ENCODE data around the gene KCTD8.

Gene KCTD8

GRCh38 chr4:44279469-44279868 is 169.1 kb downstream of the KCTD8 start:
- Histone ChIP-seq H3K79me1 (replicated peaks; ENCODE audit: low read length, poor library complexity, severe bottlenecking) (no peaks in the 10 kb centered on the region), H4K91ac (ENCODE audit: low read length) (no peak overlapping the region), H2AK5ac (ENCODE audit: low read length, severe bottlenecking) (no peak overlapping the region), H3K9me3 (ENCODE audit: control insufficient read depth, low read length) (no peaks in the 10 kb centered on the region), H3K23ac (ENCODE audit: low read length in 2 of 2) (no peak overlapping the region), H3K36me3 (ENCODE audit: control insufficient read depth in 1 of 2, insufficient read depth in 2 of 2, low read depth in 1 of 2, low read length in 2 of 2) (no peaks in the 10 kb centered on the region), H3K4me2 (ENCODE audit: low read length, poor library complexity, severe bottlenecking) (no peak overlapping the region), H3K14ac (ENCODE audit: low read length in 2 of 2) (no peak overlapping the region), H2BK15ac (ENCODE audit: low read depth, poor library complexity, severe bottlenecking) (no peak overlapping the region), H3K18ac (ENCODE audit: low read depth in 1 of 2, low read length in 2 of 2) (no peak overlapping the region), H2BK5ac (ENCODE audit: low read depth, low read length, poor library complexity, severe bottlenecking) (no peak overlapping the region), H3K27ac (ENCODE audit: low read length, poor library complexity, severe bottlenecking) (no peak overlapping the region), H3K4ac (ENCODE audit: low read depth in 1 of 2, low read length in 2 of 2) (no peak overlapping the region), H3K27me3 (ENCODE audit: control insufficient read depth in 1 of 2, insufficient read depth in 1 of 2, low read length in 2 of 2) (no peaks in the 10 kb centered on the region), H4K8ac (ENCODE audit: low read length) (no peak overlapping the region), H2BK12ac (ENCODE audit: low read length in 2 of 2) (no peak overlapping the region), H3K9ac (ENCODE audit: low read length) (no peak overlapping the region), H2AFZ (ENCODE audit: low read depth, low read length) (no peak overlapping the region), H2BK120ac (ENCODE audit: low read depth, low read length) (no peak overlapping the region), H3K4me3 (ENCODE audit: insufficient read depth in 1 of 2, low read depth in 1 of 2, low read length in 2 of 2) (no peak overlapping the region), H3K4me1 (ENCODE audit: control insufficient read depth, insufficient read depth, low read depth, low read length) (no peaks in the 10 kb centered on the region)
- WGBS: 50% methylated on average over 1 of the region's 1 CpG
- DNase-seq: no peak

DNA sequence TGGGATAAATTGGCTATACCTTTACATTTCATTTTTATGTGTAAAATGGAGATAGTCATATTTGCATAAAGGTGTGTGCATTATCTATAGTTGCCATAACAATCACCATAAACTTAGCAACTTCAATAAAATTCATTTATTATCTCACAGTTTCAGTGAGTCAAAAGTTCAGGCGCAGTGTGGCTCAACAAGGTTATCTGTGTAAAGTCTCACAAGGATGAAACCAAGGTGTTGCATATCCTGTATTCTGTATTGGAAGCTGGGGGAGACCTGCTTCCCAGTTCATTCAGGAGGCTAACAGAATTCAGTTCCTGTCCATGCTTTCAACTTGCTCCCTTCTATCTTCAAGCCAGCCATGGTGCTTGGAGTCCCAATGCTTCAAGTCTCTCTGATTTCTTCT is 169.5 kb downstream of the KCTD8 start:
- no peak for DNase-seq
- WGBS: 81% methylated on average over 1 of the region's 1 CpG
- no peak overlapping the region for H3K9ac ChIP-seq (ENCODE audit: low read length)
- no peak overlapping the region for H3K4me2 ChIP-seq (ENCODE audit: low read length, poor library complexity, severe bottlenecking)
- H3K79me1 ChIP-seq (replicated peaks; ENCODE audit: low read length, poor library complexity, severe bottlenecking): no peaks in the 10 kb centered on the region
- H2BK12ac ChIP-seq (ENCODE audit: low read length in 2 of 2): no peak overlapping the region
- H2BK120ac ChIP-seq (ENCODE audit: low read depth, low read length): no peak overlapping the region
- no peak overlapping the region for H3K4me3 ChIP-seq (ENCODE audit: insufficient read depth in 1 of 2, low read depth in 1 of 2, low read length in 2 of 2)
- H3K27me3 ChIP-seq (ENCODE audit: control insufficient read depth in 1 of 2, insufficient read depth in 1 of 2, low read length in 2 of 2): no peaks in the 10 kb centered on the region
- H3K36me3 ChIP-seq (ENCODE audit: control insufficient read depth in 1 of 2, insufficient read depth in 2 of 2, low read depth in 1 of 2, low read length in 2 of 2): no peaks in the 10 kb centered on the region
- no peak overlapping the region for H2BK15ac ChIP-seq (ENCODE audit: low read depth, poor library complexity, severe bottlenecking)
- no peak overlapping the region for H2AFZ ChIP-seq (ENCODE audit: low read depth, low read length)
- H2AK5ac ChIP-seq (ENCODE audit: low read length, severe bottlenecking): no peak overlapping the region
- no peak overlapping the region for H3K4ac ChIP-seq (ENCODE audit: low read depth in 1 of 2, low read length in 2 of 2)
- H3K14ac ChIP-seq (ENCODE audit: low read length in 2 of 2): no peak overlapping the region
- no peaks in the 10 kb centered on the region for H3K4me1 ChIP-seq (ENCODE audit: control insufficient read depth, insufficient read depth, low read depth, low read length)
- no peak overlapping the region for H3K23ac ChIP-seq (ENCODE audit: low read length in 2 of 2)
- no peak overlapping the region for H4K91ac ChIP-seq (ENCODE audit: low read length)
- no peak overlapping the region for H3K27ac ChIP-seq (ENCODE audit: low read length, poor library complexity, severe bottlenecking)
- H4K8ac ChIP-seq (ENCODE audit: low read length): no peak overlapping the region
- H3K18ac ChIP-seq (ENCODE audit: low read depth in 1 of 2, low read length in 2 of 2): no peak overlapping the region
- H3K9me3 ChIP-seq (ENCODE audit: control insufficient read depth, low read length): no peaks in the 10 kb centered on the region
- no peak overlapping the region for H2BK5ac ChIP-seq (ENCODE audit: low read depth, low read length, poor library complexity, severe bottlenecking)

GRCh38 chr4:44257461-44257860 is 191.1 kb downstream of the KCTD8 start:
- no peaks in the 10 kb centered on the region for H3K4me1 ChIP-seq (ENCODE audit: control insufficient read depth, insufficient read depth, low read depth, low read length)
- H3K36me3 ChIP-seq (ENCODE audit: control insufficient read depth in 1 of 2, insufficient read depth in 2 of 2, low read depth in 1 of 2, low read length in 2 of 2): no peaks in the 10 kb centered on the region
- H4K8ac ChIP-seq (ENCODE audit: low read length): no peak overlapping the region
- 60% methylated on average over 1 of the region's 2 CpGs for WGBS
- H2BK15ac ChIP-seq (ENCODE audit: low read depth, poor library complexity, severe bottlenecking): no peak overlapping the region
- no peak overlapping the region for H2BK5ac ChIP-seq (ENCODE audit: low read depth, low read length, poor library complexity, severe bottlenecking)
- H3K18ac ChIP-seq (ENCODE audit: low read depth in 1 of 2, low read length in 2 of 2): no peak overlapping the region
- H2AFZ ChIP-seq (ENCODE audit: low read depth, low read length): no peak overlapping the region
- H3K14ac ChIP-seq (ENCODE audit: low read length in 2 of 2): no peak overlapping the region
- no peak overlapping the region for H4K91ac ChIP-seq (ENCODE audit: low read length)
- no peak overlapping the region for H3K4me3 ChIP-seq (ENCODE audit: insufficient read depth in 1 of 2, low read depth in 1 of 2, low read length in 2 of 2)
- H3K23ac ChIP-seq (ENCODE audit: low read length in 2 of 2): no peak overlapping the region
- H3K79me1 ChIP-seq (replicated peaks; ENCODE audit: low read length, poor library complexity, severe bottlenecking): no peaks in the 10 kb centered on the region
- H2BK120ac ChIP-seq (ENCODE audit: low read depth, low read length): no peak overlapping the region
- no peak overlapping the region for H3K4me2 ChIP-seq (ENCODE audit: low read length, poor library complexity, severe bottlenecking)
- H3K9ac ChIP-seq (ENCODE audit: low read length): no peak overlapping the region
- H3K27ac ChIP-seq (ENCODE audit: low read length, poor library complexity, severe bottlenecking): no peak overlapping the region
- H2AK5ac ChIP-seq (ENCODE audit: low read length, severe bottlenecking): no peak overlapping the region
- no peaks in the 10 kb centered on the region for H3K9me3 ChIP-seq (ENCODE audit: control insufficient read depth, low read length)
- H3K27me3 ChIP-seq (ENCODE audit: control insufficient read depth in 1 of 2, insufficient read depth in 1 of 2, low read length in 2 of 2): no peaks in the 10 kb centered on the region
- DNase-seq: no peak
- no peak overlapping the region for H2BK12ac ChIP-seq (ENCODE audit: low read length in 2 of 2)
- H3K4ac ChIP-seq (ENCODE audit: low read depth in 1 of 2, low read length in 2 of 2): no peak overlapping the region

- no peak overlapping the region for H2AFZ ChIP-seq (ENCODE audit: low read depth, low read length)
- no peaks in the 10 kb centered on the region for H3K79me1 ChIP-seq (replicated peaks; ENCODE audit: low read length, poor library complexity, severe bottlenecking)
- no peaks in the 10 kb centered on the region for H3K27me3 ChIP-seq (ENCODE audit: control insufficient read depth in 1 of 2, insufficient read depth in 1 of 2, low read length in 2 of 2)
- H3K4me1 ChIP-seq (ENCODE audit: control insufficient read depth, insufficient read depth, low read depth, low read length): no peaks in the 10 kb centered on the region
- no peak overlapping the region for H3K14ac ChIP-seq (ENCODE audit: low read length in 2 of 2)
- no peak overlapping the region for H3K4ac ChIP-seq (ENCODE audit: low read depth in 1 of 2, low read length in 2 of 2)
- H3K4me2 ChIP-seq (ENCODE audit: low read length, poor library complexity, severe bottlenecking): no peak overlapping the region
- no peak overlapping the region for H3K9ac ChIP-seq (ENCODE audit: low read length)
- H2BK120ac ChIP-seq (ENCODE audit: low read depth, low read length): no peak overlapping the region
- no peak overlapping the region for H3K27ac ChIP-seq (ENCODE audit: low read length, poor library complexity, severe bottlenecking)
- H2AK5ac ChIP-seq (ENCODE audit: low read length, severe bottlenecking): no peak overlapping the region
- 25% methylated on average over 1 of the region's 2 CpGs for WGBS
- H2BK5ac ChIP-seq (ENCODE audit: low read depth, low read length, poor library complexity, severe bottlenecking): no peak overlapping the region
- no peak for DNase-seq
- no peak overlapping the region for H3K4me3 ChIP-seq (ENCODE audit: insufficient read depth in 1 of 2, low read depth in 1 of 2, low read length in 2 of 2)
- H4K8ac ChIP-seq (ENCODE audit: low read length): no peak overlapping the region
- no peak overlapping the region for H2BK12ac ChIP-seq (ENCODE audit: low read length in 2 of 2)
- no peak overlapping the region for H3K23ac ChIP-seq (ENCODE audit: low read length in 2 of 2)
- H3K9me3 ChIP-seq (ENCODE audit: control insufficient read depth, low read length): no peaks in the 10 kb centered on the region
- H2BK15ac ChIP-seq (ENCODE audit: low read depth, poor library complexity, severe bottlenecking): no peak overlapping the region
- H4K91ac ChIP-seq (ENCODE audit: low read length): no peak overlapping the region
- H3K36me3 ChIP-seq (ENCODE audit: control insufficient read depth in 1 of 2, insufficient read depth in 2 of 2, low read depth in 1 of 2, low read length in 2 of 2): no peaks in the 10 kb centered on the region
- H3K18ac ChIP-seq (ENCODE audit: low read depth in 1 of 2, low read length in 2 of 2): no peak overlapping the region
Measured at GRCh38 chr4:44256414-44256813, 192.2 kb downstream of the KCTD8 start.

Measured in mesenchymal stem cell (in vitro differentiated cells and primary cell).